Glomerular endothelial cell (primary cell): ENCODE data around the gene XPNPEP2. TPM values are rescaled to one million over a fixed set of nuclear protein-coding genes. Genes with fewer than 3 reads are reported as not detected.
"Not testable (repeated sequence)": the region's sequence is repeated elsewhere in the genome, so short reads cannot be mapped to it uniquely, and the experiment has no call there.

Source experiments
- DNase-seq: peaks from one replicate; pipeline ENCODE4 v3.0.0-alpha.2; 2011; ENCODE audit warnings: low read depth, low spot score; ENCODE audit errors: extremely low read depth
- total RNA-seq: library from RNA; depleted of rRNA; stranded (reverse); fragments of >200 nt; gene quantifications from 2 replicates; pipeline ENCODE4 v1.2.3, GENCODE V29; 2015

The XPNPEP2 gene
- total RNA-seq, 1 donor from 2014 or later, result not detected

- DNase-seq, result no peak
Observed at GRCh38 chrX:129719268-129719667, 19.5 kb upstream of the XPNPEP2 start.

- DNase-seq, result no peak
Observed at GRCh38 chrX:129719931-129720530, 18.7 kb upstream of the XPNPEP2 start.

- DNase-seq, result no peak
Observed at GRCh38 chrX:129720741-129721140, 18.0 kb upstream of the XPNPEP2 start.

DNA sequence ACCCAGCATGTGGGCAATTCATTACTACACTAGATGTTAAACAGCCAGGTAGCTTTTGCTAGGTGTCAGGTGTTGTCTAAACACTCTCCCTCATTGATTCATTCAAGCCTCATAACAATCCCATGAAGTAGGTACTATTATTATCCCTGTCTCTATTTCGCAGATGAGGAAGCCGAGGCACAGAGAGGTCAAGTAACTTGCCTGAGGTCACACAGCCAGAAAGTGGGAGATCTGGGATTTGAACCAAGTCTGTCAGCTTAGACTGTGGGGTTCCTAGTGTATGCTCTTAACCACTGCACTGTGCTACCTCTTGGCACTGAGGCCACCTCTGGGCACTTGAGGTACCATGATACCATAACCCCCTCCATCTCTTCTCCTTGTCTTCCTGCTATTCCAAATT lies 17.4 kb upstream of the XPNPEP2 start:
- DNase-seq, result no peak

DNA sequence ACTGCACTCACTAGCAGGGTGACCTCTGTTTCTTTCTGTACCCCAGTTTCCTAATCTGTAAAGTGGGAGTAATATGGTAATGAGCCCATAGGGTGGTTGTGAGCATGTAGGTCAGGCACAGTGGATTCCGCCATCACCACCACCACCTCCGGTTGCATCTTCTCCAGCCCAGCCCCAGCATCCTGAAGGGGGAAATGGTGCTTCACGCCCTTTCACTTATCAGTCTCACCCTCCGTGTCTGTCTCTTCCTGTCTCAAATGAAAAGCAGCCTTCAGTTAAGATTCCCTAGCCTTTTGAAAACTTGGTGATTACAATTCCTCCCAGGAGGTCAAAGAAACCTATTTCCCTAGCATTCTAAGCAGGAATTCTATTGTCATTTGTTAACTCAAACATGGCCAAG lies 16.9 kb upstream of the XPNPEP2 start:
- DNase-seq, result no peak

GRCh38 chrX:129723511-129723910 lies 15.3 kb upstream of the XPNPEP2 start:
- DNase-seq, result peak; percentile 10

DNA sequence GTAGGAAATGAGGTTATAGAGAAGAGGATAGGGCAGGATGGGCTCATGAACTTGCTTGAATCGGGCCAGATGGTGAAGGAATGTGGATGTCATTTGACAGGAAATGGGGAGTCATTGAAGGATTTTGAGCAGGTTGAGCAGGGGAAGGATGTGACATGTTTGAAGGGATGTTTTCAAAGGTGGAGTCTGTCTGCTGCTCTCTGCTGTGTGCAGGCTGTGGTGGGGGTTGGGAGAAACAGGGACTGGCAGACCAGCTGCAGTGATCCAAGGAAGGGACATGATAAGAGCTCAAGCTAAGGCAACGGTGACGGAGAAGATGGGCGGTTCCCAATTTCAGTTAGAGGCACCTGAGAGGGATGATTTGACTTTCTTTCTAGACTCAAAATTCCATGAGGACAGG lies 14.0 kb upstream of the XPNPEP2 start:
- DNase-seq, result no peak

- peak; percentile 47 for DNase-seq
Observed at GRCh38 chrX:129726307-129727111, 12.3 kb upstream of the XPNPEP2 start.

- DNase-seq, result no peak
Observed at GRCh38 chrX:129728061-129728460, 10.7 kb upstream of the XPNPEP2 start.

DNA sequence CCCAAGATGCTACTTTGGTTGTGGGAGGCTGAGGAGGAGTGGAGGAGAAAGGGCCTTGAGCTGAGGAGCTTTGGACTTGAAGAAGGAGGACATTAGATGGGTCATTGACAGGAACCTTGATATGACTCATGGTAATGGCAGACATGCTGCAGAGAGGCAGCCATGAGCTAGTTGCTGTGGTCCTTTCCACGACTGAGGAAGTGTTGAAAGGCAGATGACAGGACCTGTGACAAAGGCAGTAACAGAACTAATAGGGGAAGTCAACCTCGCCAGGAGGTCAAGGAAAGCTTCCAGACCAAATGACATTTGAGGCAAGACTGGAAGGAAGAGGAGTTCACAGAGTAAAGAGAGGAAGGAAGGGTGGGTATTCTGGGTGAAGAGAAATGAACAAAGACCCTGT lies 7.6 kb upstream of the XPNPEP2 start:
- no peak for DNase-seq

DNA sequence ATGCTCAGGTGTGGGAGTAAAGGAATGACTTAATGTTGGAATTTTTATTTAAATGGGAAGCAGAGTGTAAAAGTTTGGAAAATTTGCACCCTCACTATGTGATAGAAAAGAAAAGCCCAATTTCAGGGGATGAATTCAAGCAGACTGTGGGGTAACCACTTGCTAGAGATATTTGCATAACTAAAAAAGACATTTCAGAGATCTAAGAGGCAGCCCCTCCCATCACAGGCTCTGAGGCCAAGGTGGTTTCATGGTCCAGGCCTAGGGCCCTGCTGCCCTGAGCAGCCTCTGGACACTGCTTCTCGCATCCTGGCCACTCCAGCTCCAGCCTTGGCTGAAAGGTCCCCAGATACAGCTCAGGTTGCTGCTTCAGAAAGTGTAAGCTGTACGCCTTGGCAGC lies 5.9 kb upstream of the XPNPEP2 start:
- DNase-seq, result no peak

- no peak for DNase-seq
Observed at GRCh38 chrX:129733335-129733734, 5.4 kb upstream of the XPNPEP2 start.

- DNase-seq, result no peak
Observed at GRCh38 chrX:129736491-129736890, 2.3 kb upstream of the XPNPEP2 start.

- DNase-seq, result no peak
Observed at GRCh38 chrX:129737916-129738315, 863 bp upstream of the XPNPEP2 start.

GRCh38 chrX:129739578-129739977 lies 799 bp downstream of the XPNPEP2 start:
- no peak for DNase-seq

DNA sequence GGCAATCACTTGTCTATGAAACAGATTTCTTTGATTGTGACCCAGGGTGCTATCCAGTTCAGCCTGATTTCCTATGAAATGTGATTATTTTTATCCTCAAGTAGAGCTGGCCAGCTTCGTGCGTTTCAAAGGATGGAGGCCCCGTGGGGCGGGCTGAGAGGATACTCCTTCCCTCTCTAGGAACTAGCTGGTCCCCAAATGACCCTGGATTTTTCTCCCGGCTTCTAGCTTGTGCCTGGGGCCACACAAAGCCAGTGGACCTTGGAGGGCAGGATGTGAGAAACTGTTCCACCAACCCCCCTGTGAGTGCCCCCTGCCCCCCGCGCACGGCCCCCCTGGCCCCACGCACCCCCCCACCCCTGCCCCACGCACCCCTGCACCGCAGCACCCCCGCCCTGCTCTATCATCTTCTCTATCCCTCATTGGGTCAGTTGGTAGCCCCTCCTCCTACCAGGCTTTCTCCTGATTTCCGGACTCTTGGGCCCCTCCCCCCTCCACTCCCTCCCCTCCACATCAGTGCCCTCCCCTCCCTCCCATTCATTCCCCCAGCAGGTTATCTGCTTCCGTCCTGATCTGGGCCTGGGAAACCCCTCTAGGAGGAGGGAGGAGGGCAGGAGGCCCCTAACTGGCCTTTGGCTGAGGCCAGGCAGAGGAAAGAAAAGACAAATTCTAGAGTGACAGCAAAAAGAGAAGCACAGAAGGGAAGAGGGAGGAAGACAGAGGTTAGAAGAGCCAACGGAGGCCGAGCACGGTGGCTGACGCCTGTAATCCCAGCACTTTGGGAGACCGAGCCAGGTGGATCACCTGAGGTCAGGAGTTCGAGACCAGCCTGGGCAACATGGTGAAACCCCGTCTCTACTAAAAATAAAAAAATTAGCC lies 3.3 kb downstream of the XPNPEP2 start:
- DNase-seq, result no peak

DNA sequence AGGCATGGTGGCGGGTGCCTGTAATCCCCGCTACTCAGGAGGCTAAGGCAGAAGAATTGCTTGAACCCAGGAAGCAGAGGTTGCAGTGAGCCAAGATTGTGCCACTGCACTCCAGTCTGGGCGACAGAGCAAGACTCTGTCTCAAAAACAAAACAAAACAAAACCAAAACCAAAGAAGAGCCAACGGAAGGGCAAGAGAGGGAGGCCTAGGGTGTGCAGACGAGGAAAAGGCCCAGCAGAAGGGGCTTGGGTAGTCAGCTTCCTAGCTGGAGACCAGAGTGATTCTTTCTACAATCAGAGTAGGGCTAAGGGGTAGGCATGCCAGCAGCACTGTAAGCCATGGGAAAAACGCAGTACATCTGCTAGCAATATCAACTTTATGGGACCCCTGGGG lies 4.0 kb downstream of the XPNPEP2 start:
- DNase-seq, result not testable (repeated sequence)

DNA sequence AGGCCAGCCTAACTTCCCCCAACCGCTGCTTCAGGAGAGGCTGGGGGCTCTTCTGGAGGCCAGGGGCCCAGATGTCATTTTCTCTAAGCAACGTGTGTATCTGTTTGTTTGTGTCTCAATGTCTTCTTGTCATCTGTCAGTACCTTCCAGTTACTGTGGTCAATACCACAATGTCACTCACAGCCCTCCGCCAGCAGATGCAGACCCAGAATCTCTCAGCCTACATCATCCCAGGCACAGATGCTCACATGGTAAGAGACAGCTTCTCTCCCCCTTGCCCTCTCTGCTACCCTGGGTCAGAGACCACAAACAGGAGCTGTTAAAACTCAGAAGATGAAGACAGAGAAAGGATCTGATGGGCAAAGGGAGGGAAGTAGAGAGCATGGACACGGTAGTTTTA lies 5.0 kb downstream of the XPNPEP2 start:
- DNase-seq, result no peak

DNA sequence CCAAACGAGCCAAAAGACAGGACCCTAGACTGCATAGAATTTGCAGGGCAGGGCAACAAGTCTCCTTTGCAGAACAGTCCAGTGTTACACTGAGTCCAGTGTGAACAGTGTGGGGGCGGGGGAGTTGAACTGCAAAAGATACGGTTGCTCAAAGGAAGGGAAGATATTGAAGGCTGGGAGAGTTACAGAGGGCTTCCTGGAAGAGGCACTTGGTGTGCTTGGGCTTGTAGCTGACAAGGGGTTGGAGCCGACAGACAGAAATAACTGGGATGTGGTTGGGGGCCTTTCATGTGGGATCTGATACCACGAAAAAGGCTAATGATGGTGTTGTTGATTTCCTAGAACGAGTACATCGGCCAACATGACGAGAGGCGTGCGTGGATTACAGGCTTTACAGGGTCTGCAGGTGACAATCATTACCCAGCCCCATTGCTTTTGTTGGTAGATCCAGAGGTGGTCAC lies 6.1 kb downstream of the XPNPEP2 start:
- DNase-seq, result no peak

DNA sequence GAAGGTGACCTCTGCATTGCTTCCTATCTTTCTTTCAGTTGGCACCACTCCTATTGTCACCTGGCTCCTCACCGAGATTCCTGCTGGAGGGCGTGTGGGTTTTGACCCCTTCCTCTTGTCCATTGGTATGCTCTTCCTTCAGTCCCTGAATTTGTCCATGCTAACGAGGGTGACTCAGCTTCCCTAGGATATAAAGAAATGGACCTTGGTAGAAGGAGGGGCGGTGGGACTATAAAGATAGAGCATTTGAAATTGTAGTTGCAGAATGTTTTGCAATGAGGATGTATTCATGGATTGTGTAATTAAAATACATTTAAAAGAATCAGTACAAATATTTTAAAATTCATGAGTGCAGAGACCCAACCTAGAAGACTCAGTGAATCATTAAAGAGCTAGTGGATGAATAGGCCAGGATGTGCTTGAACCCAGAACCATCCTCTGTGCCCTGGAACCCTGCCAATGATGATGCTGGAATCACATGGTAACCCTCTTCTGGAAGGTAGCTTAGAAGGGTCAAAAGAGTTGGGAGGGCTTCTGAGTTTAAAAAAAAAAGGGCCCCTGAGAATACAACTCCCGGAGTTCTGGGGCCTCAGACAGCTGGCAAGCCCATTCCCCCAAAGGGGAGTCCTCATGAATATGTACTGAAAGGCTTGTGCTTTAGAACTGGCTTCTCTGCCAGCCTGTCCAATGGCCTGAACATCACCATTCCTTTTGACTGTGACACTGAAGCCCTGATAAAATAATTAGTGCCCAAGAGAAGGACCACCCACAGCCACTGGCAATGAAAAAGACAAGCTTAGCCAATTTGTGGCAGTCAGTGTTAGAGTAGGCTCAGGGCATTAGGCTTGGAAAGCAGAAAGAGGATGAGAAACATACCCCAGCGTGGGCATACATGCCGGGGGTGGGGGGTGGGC lies 8.0 kb downstream of the XPNPEP2 start:
- no peak for DNase-seq
